Activated naive CD8-positive, alpha-beta T cell treated with anti-CD3 and anti-CD28 coated beads for 36 hours (primary cell): ENCODE data around the gene CYP51A1. TPM values are rescaled to one million over a fixed set of nuclear protein-coding genes. Genes with fewer than 3 reads are reported as not detected.
"Not testable (repeated sequence)": the region's sequence is repeated elsewhere in the genome, so short reads cannot be mapped to it uniquely, and the experiment has no call there.

ENCODE experiments used
- DNase-seq: peaks from one replicate; pipeline ENCODE4 v3.0.0; 2021
- H3K27ac Mint-ChIP-seq: one replicate; pipeline ENCODE4 v1.8.0; 2022; ENCODE audit warnings: mild to moderate bottlenecking, moderate library complexity, mixed read lengths
- H3K27me3 Mint-ChIP-seq: one replicate; pipeline ENCODE4 v1.8.0; 2022; ENCODE audit warnings: mild to moderate bottlenecking, mixed read lengths
- H3K36me3 Mint-ChIP-seq: one replicate; pipeline ENCODE4 v1.8.0; 2021; ENCODE audit warnings: mild to moderate bottlenecking, mixed read lengths
- H3K4me1 Mint-ChIP-seq: one replicate; pipeline ENCODE4 v1.8.0; 2021; ENCODE audit warnings: mixed read lengths
- H3K4me3 Mint-ChIP-seq: one replicate; pipeline ENCODE4 v1.8.0; 2022; ENCODE audit warnings: mild to moderate bottlenecking, moderate library complexity, mixed read lengths
- H3K9me3 Mint-ChIP-seq: one replicate; pipeline ENCODE4 v1.8.0; 2022; ENCODE audit warnings: mixed read lengths
- total RNA-seq, 2 experiments: library from RNA; stranded (reverse); gene quantifications; one replicate each; pipeline ENCODE4 v1.2.3, GENCODE V29; 2021

CYP51A1 gene
- total RNA-seq, 2 experiments from 2014 or later: 57.3 to 62.3 TPM

GRCh38 chr7:92137557-92137956 lies 3.3 kb upstream of the CYP51A1 start:
- no peaks in the 10 kb centered on the region for H3K9me3 Mint-ChIP-seq
- H3K4me1 Mint-ChIP-seq: peaks cover 19% of the 10 kb centered on the region
- H3K27me3 Mint-ChIP-seq: peaks cover 6% of the 10 kb centered on the region
- H3K27ac Mint-ChIP-seq: no peak overlapping the region
- no peak overlapping the region for H3K4me3 Mint-ChIP-seq
- peaks cover 12% of the 10 kb centered on the region for H3K36me3 Mint-ChIP-seq
- DNase-seq: no peak

- Mint-ChIP-seq H3K27ac (peak overlapping the region; percentile 100), H3K9me3 (no peaks in the 10 kb centered on the region)
- no peak for DNase-seq
Observed at GRCh38 chr7:92135052-92135889, 994 bp upstream of the CYP51A1 start.

GRCh38 chr7:92133737-92134270 lies 473 bp downstream of the CYP51A1 start:
- peak; percentile 75 for DNase-seq
- Mint-ChIP-seq H3K27me3 (peaks cover 6% of the 10 kb centered on the region), H3K36me3 (peaks cover 23% of the 10 kb centered on the region), H3K9me3 (no peaks in the 10 kb centered on the region), H3K27ac (peak overlapping the region; percentile 100), H3K4me1 (peaks cover 26% of the 10 kb centered on the region), H3K4me3 (peak overlapping the region; percentile 98)

More at GRCh38 chr7:92135052-92135889, 994 bp upstream of the CYP51A1 start:
- Mint-ChIP-seq H3K36me3 (peaks cover 18% of the 10 kb centered on the region), H3K27me3 (peaks cover 6% of the 10 kb centered on the region), H3K4me3 (peak overlapping the region; percentile 98), H3K4me1 (peaks cover 26% of the 10 kb centered on the region)

GRCh38 chr7:92133133-92133736 lies 1.0 kb downstream of the CYP51A1 start:
- Mint-ChIP-seq H3K4me3 (peak overlapping the region; percentile 98), H3K36me3 (peaks cover 25% of the 10 kb centered on the region), H3K4me1 (peaks cover 26% of the 10 kb centered on the region), H3K27me3 (peaks cover 6% of the 10 kb centered on the region), H3K27ac (peak overlapping the region; percentile 100), H3K9me3 (no peaks in the 10 kb centered on the region)
- DNase-seq: no peak

GRCh38 chr7:92131764-92132330 lies 2.4 kb downstream of the CYP51A1 start:
- Mint-ChIP-seq H3K4me1 (peaks cover 26% of the 10 kb centered on the region), H3K27ac (no peak overlapping the region), H3K9me3 (no peaks in the 10 kb centered on the region), H3K36me3 (peaks cover 26% of the 10 kb centered on the region), H3K4me3 (no peak overlapping the region), H3K27me3 (peaks cover 6% of the 10 kb centered on the region)
- no peak for DNase-seq

GRCh38 chr7:92131093-92131492 lies 3.2 kb downstream of the CYP51A1 start:
- H3K36me3 Mint-ChIP-seq: peaks cover 31% of the 10 kb centered on the region
- peaks cover 6% of the 10 kb centered on the region for H3K27me3 Mint-ChIP-seq
- no peak overlapping the region for H3K27ac Mint-ChIP-seq
- H3K4me3 Mint-ChIP-seq: no peak overlapping the region
- peaks cover 26% of the 10 kb centered on the region for H3K4me1 Mint-ChIP-seq
- DNase-seq: no peak
- H3K9me3 Mint-ChIP-seq: no peaks in the 10 kb centered on the region

GRCh38 chr7:92121681-92122080 lies 12.6 kb downstream of the CYP51A1 start:
- Mint-ChIP-seq H3K4me3 (no peak overlapping the region), H3K4me1 (peaks cover 3% of the 10 kb centered on the region), H3K27ac (no peak overlapping the region), H3K36me3 (peaks cover 55% of the 10 kb centered on the region), H3K27me3 (no peaks in the 10 kb centered on the region), H3K9me3 (peaks cover 2% of the 10 kb centered on the region)
- no peak for DNase-seq

- DNase-seq: no peak
- no peak overlapping the region for H3K27ac Mint-ChIP-seq
- no peaks in the 10 kb centered on the region for H3K27me3 Mint-ChIP-seq
- peaks cover 53% of the 10 kb centered on the region for H3K36me3 Mint-ChIP-seq
- no peak overlapping the region for H3K4me3 Mint-ChIP-seq
- peaks cover 3% of the 10 kb centered on the region for H3K4me1 Mint-ChIP-seq
- peaks cover 2% of the 10 kb centered on the region for H3K9me3 Mint-ChIP-seq
Observed at GRCh38 chr7:92119213-92119759, 15.0 kb downstream of the CYP51A1 start.

- no peak overlapping the region for H3K27ac Mint-ChIP-seq
- H3K9me3 Mint-ChIP-seq: peaks cover 1% of the 10 kb centered on the region
- H3K4me1 Mint-ChIP-seq: no peaks in the 10 kb centered on the region
- H3K27me3 Mint-ChIP-seq: no peaks in the 10 kb centered on the region
- no peak for DNase-seq
- no peak overlapping the region for H3K4me3 Mint-ChIP-seq
- peaks cover 39% of the 10 kb centered on the region for H3K36me3 Mint-ChIP-seq
Observed at GRCh38 chr7:92116949-92117348, 17.3 kb downstream of the CYP51A1 start.

GRCh38 chr7:92115821-92116220 lies 18.5 kb downstream of the CYP51A1 start:
- Mint-ChIP-seq H3K4me1 (no peaks in the 10 kb centered on the region), H3K27ac (no peak overlapping the region), H3K4me3 (no peak overlapping the region), H3K9me3 (no peaks in the 10 kb centered on the region), H3K27me3 (no peaks in the 10 kb centered on the region), H3K36me3 (peaks cover 29% of the 10 kb centered on the region)
- DNase-seq: no peak

GRCh38 chr7:92110857-92111256 lies 23.4 kb downstream of the CYP51A1 start:
- no peak overlapping the region for H3K4me3 Mint-ChIP-seq
- DNase-seq: no peak
- H3K9me3 Mint-ChIP-seq: no peaks in the 10 kb centered on the region
- H3K4me1 Mint-ChIP-seq: no peaks in the 10 kb centered on the region
- no peak overlapping the region for H3K27ac Mint-ChIP-seq
- no peaks in the 10 kb centered on the region for H3K27me3 Mint-ChIP-seq
- peaks cover 19% of the 10 kb centered on the region for H3K36me3 Mint-ChIP-seq

- H3K9me3 Mint-ChIP-seq: no peaks in the 10 kb centered on the region
- no peak overlapping the region for H3K27ac Mint-ChIP-seq
Observed at GRCh38 chr7:92108821-92109220, 25.5 kb downstream of the CYP51A1 start.

GRCh38 chr7:92102862-92103261 lies 31.4 kb downstream of the CYP51A1 start:
- DNase-seq, H3K9me3 Mint-ChIP-seq, H3K4me1 Mint-ChIP-seq, H3K36me3 Mint-ChIP-seq, H3K27ac Mint-ChIP-seq, H3K27me3 Mint-ChIP-seq, H3K4me3 Mint-ChIP-seq: not testable (repeated sequence)

More at GRCh38 chr7:92108821-92109220, 25.5 kb downstream of the CYP51A1 start:
- H3K4me1 Mint-ChIP-seq: no peaks in the 10 kb centered on the region
- H3K4me3 Mint-ChIP-seq: no peak overlapping the region
- no peaks in the 10 kb centered on the region for H3K27me3 Mint-ChIP-seq
- no peak for DNase-seq
- peaks cover 8% of the 10 kb centered on the region for H3K36me3 Mint-ChIP-seq

GRCh38 chr7:92100534-92100933 lies 33.7 kb downstream of the CYP51A1 start:
- Mint-ChIP-seq H3K9me3 (no peaks in the 10 kb centered on the region), H3K36me3 (peaks cover 8% of the 10 kb centered on the region), H3K27me3 (no peaks in the 10 kb centered on the region), H3K4me3 (no peak overlapping the region), H3K27ac (no peak overlapping the region), H3K4me1 (no peaks in the 10 kb centered on the region)
- DNase-seq: no peak

GRCh38 chr7:92095380-92095779 lies 38.9 kb downstream of the CYP51A1 start:
- Mint-ChIP-seq H3K4me3 (no peak overlapping the region), H3K9me3 (no peaks in the 10 kb centered on the region), H3K4me1 (no peaks in the 10 kb centered on the region), H3K27ac (no peak overlapping the region), H3K36me3 (peaks cover 11% of the 10 kb centered on the region), H3K27me3 (no peaks in the 10 kb centered on the region)
- no peak for DNase-seq
